HEK293 (cell line): Measurements from ENCODE around the gene ZAP70.

Experiments used
- CTCF ChIA-PET: fragments of 350-600 bp; formaldehyde crosslinking; extraction: SDS; loops from one replicate; lab custom pipeline; 2021; ENCODE audit warnings: antibody characterized with exemption; lab: Yijun Ruan, JAX
- POLR2A ChIA-PET: fragments of 300-600 bp; formaldehyde crosslinking; extraction: SDS; loops from one replicate; lab custom pipeline; 2020; ENCODE audit warnings: antibody characterized with exemption, inconsistent platforms; lab: Yijun Ruan, JAX
- H3K27ac ChIP-seq: fragments of 200-500 bp; sonication (Bioruptor generic); 2 replicates; pipeline ENCODE4 v1.5.1; 2014; ENCODE audit warnings: low read depth, low read length, control low read depth, inconsistent platforms; ENCODE audit errors: extremely low read depth
- H3K36me3 ChIP-seq, 2 experiments: fragments of 200-500 bp in 1 of 2; sonication (Bioruptor generic) in 1 of 2; 1 replicate in 1 of 2; 2 replicates in 1 of 2; pipeline ENCODE4 v1.5.1; 2014 to 2017; ENCODE audit warnings: inconsistent platforms in 2 of 2, low read length in 2 of 2; ENCODE audit not compliant: control insufficient read depth in 2 of 2, insufficient read depth in 1 of 2
- H3K4me1 ChIP-seq: fragments of 200-500 bp; sonication (Bioruptor generic); 2 replicates; pipeline ENCODE4 v1.5.1; 2014; ENCODE audit warnings: mild to moderate bottlenecking, low read length, inconsistent platforms; ENCODE audit not compliant: control insufficient read depth, insufficient read depth
- H3K4me3 ChIP-seq: 2 replicates; pipeline ENCODE4 v1.5.1; 2011; ENCODE audit warnings: low read depth, mild to moderate bottlenecking, control low read depth, low read length, moderate library complexity
- H3K9me3 ChIP-seq: fragments of 200-500 bp; sonication (Bioruptor generic); 2 replicates; pipeline ENCODE4 v1.5.1; 2014; ENCODE audit warnings: low read depth, low read length, inconsistent platforms; ENCODE audit not compliant: control insufficient read depth, insufficient read depth
- AEBP2 ChIP-seq: fragments of 450-650 bp; formaldehyde crosslinking; IDR thresholded peaks from 2 replicates; pipeline ENCODE4 v1.5.1; 2016; ENCODE audit warnings: missing biosample characterization, missing genetic modification characterization, borderline replicate concordance
- GLI4 ChIP-seq: fragments of 450-650 bp; formaldehyde crosslinking; IDR thresholded peaks from 2 replicates; pipeline ENCODE4 v1.5.1; 2016; ENCODE audit warnings: missing biosample characterization, missing genetic modification characterization
- OSR2 ChIP-seq: fragments of 450-650 bp; formaldehyde crosslinking; IDR thresholded peaks from 2 replicates; pipeline ENCODE4 v1.5.1; 2016; ENCODE audit warnings: missing biosample characterization, missing genetic modification characterization
- PBX3 ChIP-seq: sonication (generic); formaldehyde crosslinking; IDR thresholded peaks from 2 replicates; pipeline ENCODE4 v1.8.1; 2022; ENCODE audit warnings: mild to moderate bottlenecking, moderate library complexity, missing genetic modification reagents
- PRDM1 ChIP-seq: fragments of 450-650 bp; formaldehyde crosslinking; IDR thresholded peaks from 2 replicates; pipeline ENCODE4; 2016; ENCODE audit warnings: missing biosample characterization, missing genetic modification characterization
- REPIN1 ChIP-seq: fragments of 450-650 bp; formaldehyde crosslinking; IDR thresholded peaks from 2 replicates; pipeline ENCODE4 v1.5.1; 2017; ENCODE audit warnings: missing biosample characterization, missing genetic modification characterization, low read depth
- ZBTB20 ChIP-seq: fragments of 450-650 bp; formaldehyde crosslinking; IDR thresholded peaks from 2 replicates; pipeline ENCODE4 v1.5.1; 2016; ENCODE audit warnings: missing biosample characterization, missing genetic modification characterization
- ZBTB7A ChIP-seq: fragments of 450-650 bp; formaldehyde crosslinking; IDR thresholded peaks from 2 replicates; pipeline ENCODE4 v1.5.1; 2016; ENCODE audit warnings: low read depth, missing biosample characterization, missing genetic modification characterization
- ZBTB8A ChIP-seq: fragments of 450-650 bp; formaldehyde crosslinking; IDR thresholded peaks from 2 replicates; pipeline ENCODE4 v1.5.1; 2016; ENCODE audit warnings: missing biosample characterization, missing genetic modification characterization
- ZNF132 ChIP-seq: fragments of 450-650 bp; formaldehyde crosslinking; IDR thresholded peaks from 2 replicates; pipeline ENCODE4 v1.5.1; 2017; ENCODE audit warnings: missing biosample characterization, missing genetic modification characterization, borderline replicate concordance
- ZNF140 ChIP-seq: fragments of 450-650 bp; formaldehyde crosslinking; IDR thresholded peaks from 2 replicates; pipeline ENCODE4 v1.5.1; 2016; ENCODE audit warnings: missing biosample characterization, missing genetic modification characterization
- ZNF174 ChIP-seq: fragments of 450-650 bp; formaldehyde crosslinking; IDR thresholded peaks from 2 replicates; pipeline ENCODE4 v1.5.0; 2017; ENCODE audit warnings: missing biosample characterization, mild to moderate bottlenecking, missing genetic modification characterization
- ZNF239 ChIP-seq: fragments of 450-650 bp; formaldehyde crosslinking; IDR thresholded peaks from 2 replicates; pipeline ENCODE4 v1.5.1; 2016; ENCODE audit warnings: missing biosample characterization, missing genetic modification characterization
- ZNF26 ChIP-seq: fragments of 450-650 bp; formaldehyde crosslinking; IDR thresholded peaks from 2 replicates; pipeline ENCODE4 v1.5.1; 2016; ENCODE audit warnings: missing biosample characterization, missing genetic modification characterization
- ZNF37A ChIP-seq: fragments of 450-650 bp; IDR thresholded peaks from 2 replicates; pipeline ENCODE4 v1.5.1; 2018; ENCODE audit warnings: missing biosample characterization, missing genetic modification characterization
- ZNF513 ChIP-seq: fragments of 450-650 bp; IDR thresholded peaks from 2 replicates; pipeline ENCODE4 v1.5.1; 2018; ENCODE audit warnings: missing biosample characterization, missing genetic modification characterization
- ZNF610 ChIP-seq: fragments of 450-650 bp; formaldehyde crosslinking; IDR thresholded peaks from 2 replicates; pipeline ENCODE4 v1.5.1; 2016; ENCODE audit warnings: missing biosample characterization, missing genetic modification characterization, borderline replicate concordance
- ZNF777 ChIP-seq: fragments of 450-650 bp; formaldehyde crosslinking; IDR thresholded peaks from 2 replicates; pipeline ENCODE4 v1.5.1; 2017; ENCODE audit warnings: missing biosample characterization, missing genetic modification characterization, borderline replicate concordance
- ZNF791 ChIP-seq: fragments of 450-650 bp; formaldehyde crosslinking; IDR thresholded peaks from 2 replicates; pipeline ENCODE4 v1.5.1; 2016; ENCODE audit warnings: missing biosample characterization, missing genetic modification characterization
- ZSCAN18 ChIP-seq: fragments of 450-650 bp; formaldehyde crosslinking; IDR thresholded peaks from 2 replicates; pipeline ENCODE4 v1.5.1; 2016; ENCODE audit warnings: missing biosample characterization, missing genetic modification characterization

ZAP70 gene

GRCh38 chr2:97760480-97761049 is 47.2 kb downstream of the ZAP70 start:
- no peaks in the 10 kb centered on the region for H3K4me1 ChIP-seq
- ChIA-PET CTCF (no interaction called here), POLR2A (no interaction called here)
- no peak overlapping the region for H3K27ac ChIP-seq
- H3K36me3 ChIP-seq = peaks cover 7 to 90% of the 10 kb centered on the region in 2 experiments; a peak in 2 of 3 replicates
- no peaks in the 10 kb centered on the region for H3K9me3 ChIP-seq
- H3K4me3 ChIP-seq = no peak overlapping the region
- TF ChIP-seq ZBTB20 (tag by site-specific recombination) (no peak), ZNF610 (tag by site-specific recombination) (no peak)

- Histone ChIP-seq H3K9me3 (no peaks in the 10 kb centered on the region), H3K4me3 (no peak overlapping the region), H3K4me1 (no peaks in the 10 kb centered on the region), H3K36me3 (peaks cover 7 to 90% of the 10 kb centered on the region in 2 experiments; a peak in 2 of 3 replicates), H3K27ac (no peak overlapping the region)
- TF ChIP-seq ZNF791 (no peak), PRDM1 (tag by site-specific recombination) (no peak), ZNF26 (no peak), AEBP2 (no peak), ZNF777 (tag by site-specific recombination) (no peak), ZBTB7A (tag by site-specific recombination) (no peak)
- ChIA-PET POLR2A (no interaction called here), CTCF (no interaction called here)
These were observed 47.8 kb downstream of the ZAP70 start for GRCh38 chr2:97761192-97761591.

- CTCF ChIA-PET = no interaction called here
- no peak overlapping the region for H3K27ac ChIP-seq
- no peaks in the 10 kb centered on the region for H3K9me3 ChIP-seq
- H3K36me3 ChIP-seq = peaks cover 0 to 78% of the 10 kb centered on the region in 2 experiments; a peak in 1 of 3 replicates
- no peaks in the 10 kb centered on the region for H3K4me1 ChIP-seq
- POLR2A ChIA-PET = no interaction called here
- TF ChIP-seq OSR2 (tag by site-specific recombination) = no peak
- TF ChIP-seq ZNF239 = no peak
- H3K4me3 ChIP-seq = no peak overlapping the region
These were observed 49.9 kb downstream of the ZAP70 start for GRCh38 chr2:97763176-97763845.

- POLR2A ChIA-PET = no interaction called here
- H3K4me3 ChIP-seq = no peak overlapping the region
- no peaks in the 10 kb centered on the region for H3K4me1 ChIP-seq
- no peak overlapping the region for H3K27ac ChIP-seq
- H3K36me3 ChIP-seq = peaks cover 0 to 64% of the 10 kb centered on the region in 2 experiments; a peak in 2 of 3 replicates
- no peaks in the 10 kb centered on the region for H3K9me3 ChIP-seq
- CTCF ChIA-PET = no interaction called here
- TF ChIP-seq ZNF239 (no peak), ZNF37A (tag by site-specific recombination) (no peak), ZSCAN18 (no peak), REPIN1 (tag by site-specific recombination) (no peak), ZNF140 (tag by site-specific recombination) (no peak), ZNF513 (tag by site-specific recombination) (no peak), PBX3 (CRISPR knock-in tag) (no peak), GLI4 (no peak), ZNF174 (tag by site-specific recombination) (no peak), ZNF132 (tag by site-specific recombination) (no peak), ZBTB8A (tag by site-specific recombination) (no peak)
These were observed 51.3 kb downstream of the ZAP70 start for GRCh38 chr2:97764559-97765263.
